ENCODE results near the gene NBAS.
"Not testable (repeated sequence)": the region's sequence is repeated elsewhere in the genome, so short reads cannot be mapped to it uniquely, and the experiment has no call there.

Gene NBAS

GRCh38 chr2:15260835-15261234 is 300.3 kb downstream of the NBAS start:
- H3K36me3 ChIP-seq (ENCODE audit: control insufficient read depth, insufficient read depth, low read length), result no peaks in the 10 kb centered on the region
- peaks cover 31% of the 10 kb centered on the region for H3K4me1 ChIP-seq (ENCODE audit: control insufficient read depth, insufficient read depth, low read length)
- no peak overlapping the region for H3K27ac ChIP-seq (ENCODE audit: low read depth, low read length)
- no peak overlapping the region for H3K4me3 ChIP-seq (ENCODE audit: low read depth, low read length)
- H3K27me3 ChIP-seq (ENCODE audit: control insufficient read depth, insufficient read depth, low read length), result no peaks in the 10 kb centered on the region
- H3K9me3 ChIP-seq (ENCODE audit: control insufficient read depth, insufficient read depth, low read length), result peaks cover 14% of the 10 kb centered on the region
- H3K9ac ChIP-seq (ENCODE audit: low read depth, low read length), result no peak overlapping the region

- Histone ChIP-seq H3K9me3 (ENCODE audit: control insufficient read depth, insufficient read depth, low read length) (peaks cover 14% of the 10 kb centered on the region), H3K4me1 (ENCODE audit: control insufficient read depth, insufficient read depth, low read length) (peaks cover 31% of the 10 kb centered on the region), H3K27me3 (ENCODE audit: control insufficient read depth, insufficient read depth, low read length) (no peaks in the 10 kb centered on the region), H3K9ac (ENCODE audit: low read depth, low read length) (no peak overlapping the region), H3K4me3 (ENCODE audit: low read depth, low read length) (no peak overlapping the region), H3K36me3 (ENCODE audit: control insufficient read depth, insufficient read depth, low read length) (no peaks in the 10 kb centered on the region), H3K27ac (ENCODE audit: low read depth, low read length) (no peak overlapping the region)
Measured at GRCh38 chr2:15260196-15260595, 300.9 kb downstream of the NBAS start.

- Histone ChIP-seq H3K4me1 (ENCODE audit: control insufficient read depth, insufficient read depth, low read length) (peaks cover 31% of the 10 kb centered on the region), H3K9me3 (ENCODE audit: control insufficient read depth, insufficient read depth, low read length) (peaks cover 14% of the 10 kb centered on the region), H3K4me3 (ENCODE audit: low read depth, low read length) (peak overlapping the region; percentile 35), H3K27ac (ENCODE audit: low read depth, low read length) (peak overlapping the region; percentile 63), H3K36me3 (ENCODE audit: control insufficient read depth, insufficient read depth, low read length) (no peaks in the 10 kb centered on the region), H3K27me3 (ENCODE audit: control insufficient read depth, insufficient read depth, low read length) (no peaks in the 10 kb centered on the region), H3K9ac (ENCODE audit: low read depth, low read length) (no peak overlapping the region)
Measured at GRCh38 chr2:15259356-15259756, 301.8 kb downstream of the NBAS start.

GRCh38 chr2:15258385-15258784 is 302.7 kb downstream of the NBAS start:
- peaks cover 14% of the 10 kb centered on the region for H3K9me3 ChIP-seq (ENCODE audit: control insufficient read depth, insufficient read depth, low read length)
- not testable (repeated sequence) for H3K4me3 ChIP-seq (ENCODE audit: low read depth, low read length); H3K27me3 ChIP-seq (ENCODE audit: control insufficient read depth, insufficient read depth, low read length); H3K27ac ChIP-seq (ENCODE audit: low read depth, low read length); H3K36me3 ChIP-seq (ENCODE audit: control insufficient read depth, insufficient read depth, low read length); H3K9ac ChIP-seq (ENCODE audit: low read depth, low read length)
- peaks cover 31% of the 10 kb centered on the region for H3K4me1 ChIP-seq (ENCODE audit: control insufficient read depth, insufficient read depth, low read length)

GRCh38 chr2:15253835-15254286 is 307.3 kb downstream of the NBAS start:
- Histone ChIP-seq H3K9ac (ENCODE audit: low read depth, low read length) (no peak overlapping the region), H3K4me3 (ENCODE audit: low read depth, low read length) (no peak overlapping the region), H3K27me3 (ENCODE audit: control insufficient read depth, insufficient read depth, low read length) (no peaks in the 10 kb centered on the region), H3K4me1 (ENCODE audit: control insufficient read depth, insufficient read depth, low read length) (0 out of 2 replicates have a peak, but pooled peaks cover under 1% of the 10 kb centered on the region), H3K9me3 (ENCODE audit: control insufficient read depth, insufficient read depth, low read length) (peaks cover 14% of the 10 kb centered on the region), H3K27ac (ENCODE audit: low read depth, low read length) (no peak overlapping the region), H3K36me3 (ENCODE audit: control insufficient read depth, insufficient read depth, low read length) (no peaks in the 10 kb centered on the region)

- no peak overlapping the region for H3K9ac ChIP-seq (ENCODE audit: low read depth, low read length)
- no peaks in the 10 kb centered on the region for H3K4me1 ChIP-seq (ENCODE audit: control insufficient read depth, insufficient read depth, low read length)
- peaks cover 9% of the 10 kb centered on the region for H3K9me3 ChIP-seq (ENCODE audit: control insufficient read depth, insufficient read depth, low read length)
- no peaks in the 10 kb centered on the region for H3K27me3 ChIP-seq (ENCODE audit: control insufficient read depth, insufficient read depth, low read length)
- no peak overlapping the region for H3K27ac ChIP-seq (ENCODE audit: low read depth, low read length)
- H3K4me3 ChIP-seq (ENCODE audit: low read depth, low read length), result no peak overlapping the region
- H3K36me3 ChIP-seq (ENCODE audit: control insufficient read depth, insufficient read depth, low read length), result no peaks in the 10 kb centered on the region
Measured at GRCh38 chr2:15253247-15253646, 307.9 kb downstream of the NBAS start.

GRCh38 chr2:15251753-15252152 is 309.4 kb downstream of the NBAS start:
- Histone ChIP-seq H3K4me3 (ENCODE audit: low read depth, low read length) (no peak overlapping the region), H3K4me1 (ENCODE audit: control insufficient read depth, insufficient read depth, low read length) (no peaks in the 10 kb centered on the region), H3K36me3 (ENCODE audit: control insufficient read depth, insufficient read depth, low read length) (no peaks in the 10 kb centered on the region), H3K9ac (ENCODE audit: low read depth, low read length) (no peak overlapping the region), H3K27ac (ENCODE audit: low read depth, low read length) (no peak overlapping the region), H3K9me3 (ENCODE audit: control insufficient read depth, insufficient read depth, low read length) (no peaks in the 10 kb centered on the region), H3K27me3 (ENCODE audit: control insufficient read depth, insufficient read depth, low read length) (no peaks in the 10 kb centered on the region)

GRCh38 chr2:15250946-15251345 is 310.2 kb downstream of the NBAS start:
- H3K27ac ChIP-seq (ENCODE audit: low read depth, low read length), result not testable (repeated sequence)

GRCh38 chr2:15246870-15247269 is 314.3 kb downstream of the NBAS start:
- Histone ChIP-seq H3K4me3 (ENCODE audit: low read depth, low read length) (no peak overlapping the region), H3K27me3 (ENCODE audit: control insufficient read depth, insufficient read depth, low read length) (no peaks in the 10 kb centered on the region), H3K9me3 (ENCODE audit: control insufficient read depth, insufficient read depth, low read length) (no peaks in the 10 kb centered on the region), H3K27ac (ENCODE audit: low read depth, low read length) (no peak overlapping the region), H3K4me1 (ENCODE audit: control insufficient read depth, insufficient read depth, low read length) (peaks cover 3% of the 10 kb centered on the region; the same call in 1 of the 2 replicates), H3K9ac (ENCODE audit: low read depth, low read length) (no peak overlapping the region), H3K36me3 (ENCODE audit: control insufficient read depth, insufficient read depth, low read length) (no peaks in the 10 kb centered on the region)

More at GRCh38 chr2:15250946-15251345, 310.2 kb downstream of the NBAS start:
- not testable (repeated sequence) for H3K4me1 ChIP-seq (ENCODE audit: control insufficient read depth, insufficient read depth, low read length); H3K27me3 ChIP-seq (ENCODE audit: control insufficient read depth, insufficient read depth, low read length); H3K36me3 ChIP-seq (ENCODE audit: control insufficient read depth, insufficient read depth, low read length); H3K9ac ChIP-seq (ENCODE audit: low read depth, low read length); H3K4me3 ChIP-seq (ENCODE audit: low read depth, low read length); H3K9me3 ChIP-seq (ENCODE audit: control insufficient read depth, insufficient read depth, low read length)

- H3K9ac ChIP-seq (ENCODE audit: low read depth, low read length), result no peak overlapping the region
- H3K27ac ChIP-seq (ENCODE audit: low read depth, low read length), result no peak overlapping the region
- no peaks in the 10 kb centered on the region for H3K36me3 ChIP-seq (ENCODE audit: control insufficient read depth, insufficient read depth, low read length)
Measured at GRCh38 chr2:15243762-15244161, 317.4 kb downstream of the NBAS start.

GRCh38 chr2:15242936-15243461 is 318.1 kb downstream of the NBAS start:
- peaks cover 8% of the 10 kb centered on the region; the same call in 1 of the 2 replicates for H3K4me1 ChIP-seq (ENCODE audit: control insufficient read depth, insufficient read depth, low read length)
- H3K9me3 ChIP-seq (ENCODE audit: control insufficient read depth, insufficient read depth, low read length), result no peaks in the 10 kb centered on the region
- H3K36me3 ChIP-seq (ENCODE audit: control insufficient read depth, insufficient read depth, low read length), result no peaks in the 10 kb centered on the region
- no peaks in the 10 kb centered on the region for H3K27me3 ChIP-seq (ENCODE audit: control insufficient read depth, insufficient read depth, low read length)
- no peak overlapping the region for H3K9ac ChIP-seq (ENCODE audit: low read depth, low read length)
- no peak overlapping the region for H3K27ac ChIP-seq (ENCODE audit: low read depth, low read length)
- no peak overlapping the region for H3K4me3 ChIP-seq (ENCODE audit: low read depth, low read length)

More at GRCh38 chr2:15243762-15244161, 317.4 kb downstream of the NBAS start:
- H3K4me1 ChIP-seq (ENCODE audit: control insufficient read depth, insufficient read depth, low read length), result peaks cover 8% of the 10 kb centered on the region; the same call in 1 of the 2 replicates
- no peaks in the 10 kb centered on the region for H3K27me3 ChIP-seq (ENCODE audit: control insufficient read depth, insufficient read depth, low read length)
- H3K9me3 ChIP-seq (ENCODE audit: control insufficient read depth, insufficient read depth, low read length), result no peaks in the 10 kb centered on the region
- no peak overlapping the region for H3K4me3 ChIP-seq (ENCODE audit: low read depth, low read length)
